Right atrium auricular region (tissue), 2 donors: ENCODE measurements around the gene ZFAND3. TPM values are rescaled to one million over a fixed set of nuclear protein-coding genes. Genes with fewer than 3 reads are reported as not detected.

Source experiments
- DNase-seq: peaks from one replicate; pipeline ENCODE4 v3.0.0-alpha.2; 2019; ENCODE audit warnings: low spot score
- H3K27ac ChIP-seq, 2 donors: fragments of 200-600 bp; sonication (generic); 1 replicate in 1 of 2; 2 replicates in 1 of 2; pipeline ENCODE4 v1.5.1; 2016 to 2019
- H3K27me3 ChIP-seq, 2 donors: fragments of 200-600 bp; sonication (generic); one replicate each; pipeline versions ENCODE4 v1.5.1 to v1.6.0; 2017 to 2019
- H3K36me3 ChIP-seq: fragments of 200-600 bp; sonication (generic); one replicate; pipeline ENCODE4 v1.5.1; 2016
- H3K4me1 ChIP-seq, 2 donors: fragments of 200-600 bp; sonication (generic); one replicate each; pipeline versions ENCODE4 v1.5.1 to v1.6.0; 2017 to 2019
- H3K4me3 ChIP-seq, 2 donors: fragments of 200-600 bp; sonication (generic); 1 replicate in 1 of 2; 2 replicates in 1 of 2; pipeline ENCODE4 v1.5.1; 2017 to 2019; ENCODE audit warnings: mild to moderate bottlenecking in 1 of 2, moderate library complexity in 1 of 2
- H3K9me3 ChIP-seq, 2 donors: fragments of 200-600 bp; sonication (generic); one replicate each; pipeline ENCODE4 v1.5.1; 2019
- CTCF ChIP-seq, 2 donors: fragments of 200-600 bp; sonication (generic); IDR thresholded peaks; one replicate each; pipeline ENCODE4 v1.5.1; 2019; ENCODE audit warnings: antibody characterized with exemption in 2 of 2
- total RNA-seq, 2 donors: library from RNA; depleted of rRNA; stranded (reverse); fragments of >200 nt; gene quantifications; one replicate each; pipeline ENCODE4 v1.1.0, GENCODE V29; 2016

Gene ZFAND3
- total RNA-seq, 2 donors from 2014 or later = 36.7 to 40.0 TPM

GRCh38 chr6:37856285-37856684 lies 36.8 kb downstream of the ZFAND3 start:
- H3K27ac ChIP-seq = no peak overlapping the region
- no peaks in the 10 kb centered on the region for H3K36me3 ChIP-seq
- H3K27me3 ChIP-seq = no peaks in the 10 kb centered on the region
- H3K4me1 ChIP-seq = peaks cover 0 to 18% of the 10 kb centered on the region in 2 donors
- DNase-seq = no peak
- H3K9me3 ChIP-seq = no peaks in the 10 kb centered on the region
- H3K4me3 ChIP-seq = no peak overlapping the region
- TF ChIP-seq CTCF (IDR thresholded peaks at IDR 0.05) = no peak

GRCh38 chr6:37858363-37858762 lies 38.8 kb downstream of the ZFAND3 start:
- H3K9me3 ChIP-seq = no peaks in the 10 kb centered on the region
- H3K27me3 ChIP-seq = no peaks in the 10 kb centered on the region
- H3K36me3 ChIP-seq = no peaks in the 10 kb centered on the region
- no peak for DNase-seq
- no peak overlapping the region for H3K27ac ChIP-seq
- H3K4me3 ChIP-seq = no peak overlapping the region
- H3K4me1 ChIP-seq = peaks cover 0 to 14% of the 10 kb centered on the region in 2 donors
- TF ChIP-seq CTCF (IDR thresholded peaks at IDR 0.05) = no peak

GRCh38 chr6:37860226-37860839 lies 40.8 kb downstream of the ZFAND3 start:
- Histone ChIP-seq H3K4me1 (peaks cover 0 to 14% of the 10 kb centered on the region in 2 donors), H3K27ac (no peak overlapping the region), H3K9me3 (no peaks in the 10 kb centered on the region), H3K4me3 (no peak overlapping the region), H3K36me3 (no peaks in the 10 kb centered on the region), H3K27me3 (no peaks in the 10 kb centered on the region)
- no peak for DNase-seq
- peak; percentile 29 to 66 for TF ChIP-seq CTCF (IDR thresholded peaks at IDR 0.05)

- DNase-seq = no peak
- H3K4me3 ChIP-seq = no peak overlapping the region
- peaks cover 0 to 23% of the 10 kb centered on the region in 2 donors for H3K4me1 ChIP-seq
- no peak overlapping the region for H3K27ac ChIP-seq
- no peaks in the 10 kb centered on the region for H3K27me3 ChIP-seq
- H3K36me3 ChIP-seq = no peaks in the 10 kb centered on the region
- no peaks in the 10 kb centered on the region for H3K9me3 ChIP-seq
- no peak for TF ChIP-seq CTCF (IDR thresholded peaks at IDR 0.05)
Observed at GRCh38 chr6:37861452-37861851, 41.9 kb downstream of the ZFAND3 start.

- Histone ChIP-seq H3K4me3 (no peak overlapping the region), H3K4me1 (peaks cover 0 to 33% of the 10 kb centered on the region in 2 donors), H3K9me3 (no peaks in the 10 kb centered on the region), H3K27ac (no peak overlapping the region), H3K36me3 (no peaks in the 10 kb centered on the region), H3K27me3 (no peaks in the 10 kb centered on the region)
- no peak for DNase-seq
- TF ChIP-seq CTCF (IDR thresholded peaks at IDR 0.05) = no peak
Observed at GRCh38 chr6:37862430-37862829, 42.9 kb downstream of the ZFAND3 start.

- Histone ChIP-seq H3K27me3 (no peaks in the 10 kb centered on the region), H3K4me3 (no peak overlapping the region), H3K36me3 (no peaks in the 10 kb centered on the region), H3K9me3 (no peaks in the 10 kb centered on the region), H3K4me1 (peaks cover 0 to 38% of the 10 kb centered on the region in 2 donors), H3K27ac (no peak overlapping the region)
- no peak for TF ChIP-seq CTCF (IDR thresholded peaks at IDR 0.05)
- DNase-seq = no peak
Observed at GRCh38 chr6:37862992-37863391, 43.5 kb downstream of the ZFAND3 start.
